GM21576 (cell line): ENCODE results near the gene PLAC9.
"Not testable (repeated sequence)": the region's sequence is repeated elsewhere in the genome, so short reads cannot be mapped to it uniquely, and the experiment has no call there.

Source experiments
- ATAC-seq: cut with Tn5 transposase; IDR thresholded peaks from one replicate; pipeline ENCODE4 v1.9.1; 2021; ENCODE audit warnings: mild to moderate bottlenecking, moderate library complexity; ENCODE audit not compliant: unreplicated experiment

The PLAC9 gene

DNA sequence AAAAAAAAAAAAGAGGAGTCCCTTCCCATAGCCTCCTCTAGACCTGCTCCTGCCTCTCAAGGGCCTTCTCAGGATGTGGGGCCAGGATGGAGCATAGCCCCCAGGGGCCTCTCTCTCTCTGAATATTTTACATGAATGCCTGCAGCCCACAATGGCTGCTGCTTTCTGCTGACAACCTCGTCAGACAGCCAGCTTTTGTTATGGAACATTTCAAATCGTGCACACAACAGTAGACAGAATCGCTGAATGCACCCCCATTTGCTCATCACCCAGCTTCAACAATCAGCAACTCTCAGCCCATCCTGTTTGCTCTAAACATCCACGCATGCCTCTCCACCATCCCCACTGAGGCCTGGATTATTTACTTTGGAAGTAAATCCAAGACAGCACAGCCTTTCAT lies 5.4 kb downstream of the PLAC9 start:
- no peak for ATAC-seq

DNA sequence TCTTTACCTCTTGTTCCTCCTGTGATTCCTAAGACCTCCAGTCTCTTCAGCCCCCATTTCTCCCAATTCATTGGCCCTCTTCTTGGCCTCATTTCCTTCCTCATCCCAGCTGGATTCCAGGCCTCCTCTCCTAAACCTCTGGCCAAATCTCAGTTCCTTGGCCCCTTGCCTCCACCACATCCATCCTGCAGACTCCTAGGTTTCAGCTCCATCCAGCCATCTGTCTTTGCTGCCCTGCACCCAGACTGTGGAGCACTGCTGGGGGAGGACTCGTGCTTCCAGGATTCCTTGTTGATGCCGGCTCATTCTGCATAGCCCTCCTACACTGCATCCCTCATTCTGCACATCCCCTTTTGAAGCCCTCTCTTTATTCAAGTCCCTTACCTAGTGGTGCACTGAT lies 6.7 kb downstream of the PLAC9 start:
- no peak for ATAC-seq

DNA sequence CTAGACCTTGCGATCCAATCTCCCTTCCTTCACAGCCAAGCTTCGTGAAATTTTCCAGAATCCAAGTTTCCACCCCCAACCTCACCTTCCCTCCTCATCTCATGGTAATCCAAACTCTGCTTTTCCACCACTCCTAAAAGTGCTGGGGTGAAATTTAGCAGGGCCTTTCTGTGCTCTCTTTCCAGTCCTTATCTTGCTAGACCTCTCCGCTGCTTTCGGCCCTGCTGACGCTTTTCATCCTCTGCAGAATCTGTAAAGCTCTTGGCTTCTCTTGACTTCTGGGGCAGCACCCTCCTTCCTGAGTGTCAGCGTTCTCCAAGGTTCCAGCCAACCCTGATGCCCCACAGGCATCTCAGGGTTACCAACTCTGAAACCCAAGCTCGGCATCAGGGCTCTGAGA lies 7.7 kb downstream of the PLAC9 start:
- no peak for ATAC-seq

DNA sequence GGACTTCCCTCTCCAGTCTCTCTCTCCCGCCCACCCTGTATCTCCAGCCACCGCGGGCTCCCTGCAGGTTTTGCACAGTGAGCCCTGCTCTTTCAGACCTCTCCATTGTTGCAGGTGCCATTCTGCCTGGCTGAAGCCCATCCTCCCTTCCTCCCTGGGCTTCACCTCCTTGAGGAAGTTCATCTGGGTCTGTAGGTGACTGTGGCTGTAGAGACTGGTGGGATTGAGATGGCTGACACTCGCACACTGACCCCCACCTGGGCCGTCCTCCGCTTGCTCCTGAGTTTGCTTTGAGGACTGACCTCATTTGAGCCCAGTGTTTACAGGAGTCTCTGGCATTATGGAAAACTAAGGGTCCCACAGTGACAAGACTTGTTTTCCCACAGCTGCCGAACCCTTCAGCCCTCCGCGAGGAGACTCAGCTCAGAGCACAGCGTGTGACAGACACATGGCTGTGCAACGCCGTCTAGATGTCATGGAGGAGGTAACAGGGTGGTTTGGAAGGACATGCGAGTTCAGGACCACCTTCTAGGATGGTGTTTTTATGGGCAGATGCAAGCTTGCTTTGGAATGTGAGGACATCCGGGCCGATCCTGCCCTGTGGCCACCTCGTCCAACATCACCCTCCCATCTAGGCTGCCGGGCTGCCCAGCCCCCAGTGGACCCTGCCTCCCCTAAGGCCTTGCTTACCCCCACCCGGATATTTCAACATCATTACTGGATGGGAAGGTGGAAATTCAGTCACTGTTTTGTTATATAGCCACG lies 9.3 kb downstream of the PLAC9 start:
- no peak for ATAC-seq

DNA sequence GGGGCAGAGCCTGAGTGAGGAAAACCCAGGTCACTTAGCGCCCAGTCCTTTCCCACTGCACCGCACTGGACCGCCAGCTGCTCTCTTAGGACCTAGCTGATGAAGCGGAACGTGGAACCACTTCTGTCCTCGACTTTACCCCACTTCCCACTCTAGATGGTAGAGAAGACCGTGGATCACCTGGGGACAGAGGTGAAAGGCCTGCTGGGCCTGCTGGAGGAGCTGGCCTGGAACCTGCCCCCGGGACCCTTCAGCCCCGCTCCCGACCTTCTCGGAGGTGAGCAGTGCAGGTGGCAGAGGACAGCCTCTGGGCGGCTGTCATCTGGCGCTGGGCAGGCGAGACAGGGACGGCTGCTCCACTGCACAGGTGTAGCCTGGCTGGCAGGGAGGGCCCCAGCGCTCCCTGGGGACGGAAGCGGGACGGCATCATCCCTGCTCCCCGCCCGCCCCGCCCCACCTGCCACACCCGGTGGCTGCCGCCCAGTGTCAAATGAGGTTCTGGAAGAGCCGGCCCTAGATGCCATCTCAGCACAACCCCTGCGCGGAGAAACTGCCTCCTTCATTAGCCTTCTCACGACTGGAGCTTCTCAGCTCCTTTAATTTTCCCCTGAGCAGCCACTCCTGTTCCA lies 11.7 kb downstream of the PLAC9 start:
- ATAC-seq: peak; percentile 65

DNA sequence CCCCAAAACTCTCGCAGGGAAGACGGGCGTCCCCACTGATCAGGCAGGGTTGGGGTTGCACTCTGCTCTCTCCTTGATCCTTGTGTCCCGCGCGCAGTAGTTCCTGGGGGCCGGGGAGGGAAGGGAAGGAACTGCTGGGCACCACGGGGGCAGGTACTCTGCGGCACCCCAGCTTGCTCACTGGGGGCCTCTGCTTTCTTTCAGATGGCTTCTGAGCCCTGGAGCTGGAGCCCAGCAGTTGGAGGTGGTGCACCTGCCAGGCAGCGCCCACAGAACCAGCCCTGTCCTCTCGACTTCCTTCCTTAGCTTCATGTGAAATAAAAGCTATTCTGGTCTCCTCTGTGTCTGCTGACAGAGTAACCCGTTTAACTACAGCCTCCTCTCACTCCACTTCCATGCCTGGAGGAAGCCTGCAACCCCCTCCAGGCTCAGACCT lies 12.2 kb downstream of the PLAC9 start:
- ATAC-seq: peak; percentile 38

DNA sequence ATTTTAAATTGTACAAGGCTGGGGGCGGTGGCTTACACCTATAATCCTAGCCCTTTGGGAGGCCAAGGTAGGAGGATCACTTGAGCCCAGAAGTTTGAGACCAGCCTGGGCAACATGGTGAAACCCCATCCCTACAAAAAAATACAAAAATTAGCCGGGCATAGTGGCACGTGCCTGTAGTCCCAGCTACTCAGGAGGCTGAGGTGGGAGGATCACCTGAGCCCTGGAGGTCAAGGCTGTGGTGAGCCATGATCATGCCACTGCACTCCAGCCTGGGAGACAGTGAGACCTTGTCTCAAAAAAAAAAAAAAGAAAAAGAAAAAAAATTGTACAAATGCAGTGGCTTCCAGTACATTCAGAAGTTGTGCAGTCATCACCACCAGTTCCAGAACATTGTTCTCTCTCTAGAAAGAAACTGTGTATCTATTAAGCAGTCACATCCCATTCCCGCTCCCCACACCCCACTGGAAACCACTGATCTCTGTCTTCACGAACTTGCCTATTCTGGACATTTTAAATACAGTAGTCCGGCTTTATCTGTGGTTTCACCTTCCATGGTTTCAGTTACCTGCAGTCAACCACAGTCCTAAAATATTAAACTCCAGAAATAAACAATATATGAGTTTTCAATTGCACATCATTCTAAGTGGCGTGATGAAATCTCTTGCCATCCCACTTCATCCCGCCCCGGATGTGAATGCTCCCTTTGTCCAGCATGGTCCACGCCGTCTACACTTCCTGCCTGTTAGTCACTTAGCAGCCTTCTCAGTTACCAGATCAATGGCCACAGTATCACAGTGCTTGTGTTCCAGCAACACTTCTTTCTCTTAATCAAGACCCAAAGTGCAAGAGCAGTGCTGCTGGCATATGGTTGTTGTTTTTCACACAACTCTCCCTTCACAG lies 13.1 kb downstream of the PLAC9 start:
- ATAC-seq: not testable (repeated sequence)

DNA sequence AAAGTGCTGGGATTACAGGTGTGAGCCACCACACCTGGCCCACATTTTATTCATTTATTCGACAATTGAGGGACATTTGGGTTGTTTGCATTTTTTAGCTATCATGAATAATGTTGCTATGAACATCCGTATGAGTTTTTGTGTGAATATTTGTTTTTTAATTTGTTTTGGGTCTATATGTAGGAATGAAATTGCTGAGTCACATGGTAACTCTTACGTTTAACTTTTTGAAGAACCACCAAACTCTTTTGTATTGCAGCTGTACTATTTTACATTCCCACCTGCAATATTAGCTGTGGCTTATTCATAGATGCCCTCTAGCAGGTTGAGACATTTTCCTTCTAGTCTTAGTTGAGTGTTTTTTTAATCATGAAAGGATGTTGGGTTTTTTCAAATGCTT lies 14.4 kb downstream of the PLAC9 start:
- no peak for ATAC-seq

DNA sequence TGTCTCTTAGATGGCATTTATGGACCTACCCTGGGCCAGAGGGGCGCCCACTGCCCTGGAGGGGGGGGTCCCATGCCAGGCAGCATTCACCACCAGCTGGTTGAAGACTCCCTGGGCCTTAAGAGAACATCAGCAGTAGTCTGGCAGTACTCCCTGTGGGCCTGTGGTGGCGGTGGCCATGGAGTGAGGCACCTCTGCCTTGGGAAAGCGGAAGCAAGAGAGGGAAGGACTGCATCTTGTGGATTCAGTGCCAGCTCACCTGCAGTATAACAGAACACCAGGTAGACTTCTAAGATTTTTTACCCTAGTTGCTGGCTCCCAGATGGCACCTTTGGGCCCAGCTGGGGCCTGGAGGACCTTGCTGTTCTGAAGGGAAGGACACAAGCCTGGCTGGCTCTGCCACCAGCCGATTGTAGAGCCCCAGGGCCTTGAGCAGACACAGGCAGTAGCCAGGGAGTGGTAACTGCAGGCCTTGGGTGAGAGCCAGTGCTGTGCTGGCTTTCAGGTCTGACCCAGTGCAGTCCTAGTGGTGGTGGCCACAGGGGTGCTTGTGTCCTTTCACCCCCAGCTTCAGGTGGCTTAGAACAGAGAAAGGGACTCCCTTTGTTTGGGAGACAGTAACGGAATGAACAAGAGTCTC lies 15.8 kb downstream of the PLAC9 start:
- ATAC-seq: no peak

DNA sequence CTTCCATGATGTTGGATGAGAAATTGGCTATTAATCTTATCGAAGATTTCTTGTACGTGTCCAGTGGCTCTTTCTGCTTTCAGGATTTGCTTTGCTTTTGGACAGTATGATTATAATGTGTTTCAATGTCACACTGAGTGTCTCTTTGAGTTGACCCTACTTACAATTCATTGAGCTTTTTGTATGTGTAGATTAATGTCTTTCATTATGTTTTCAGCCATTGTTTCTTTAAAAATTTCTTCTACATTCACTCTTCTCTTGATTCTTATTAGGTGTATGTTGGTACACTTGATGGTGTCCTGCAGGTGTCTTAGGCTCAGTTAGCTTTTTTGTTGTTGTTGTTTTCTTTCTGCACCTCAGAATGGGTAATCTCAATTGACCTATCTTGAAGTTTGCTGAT lies 16.6 kb downstream of the PLAC9 start:
- no peak for ATAC-seq

DNA sequence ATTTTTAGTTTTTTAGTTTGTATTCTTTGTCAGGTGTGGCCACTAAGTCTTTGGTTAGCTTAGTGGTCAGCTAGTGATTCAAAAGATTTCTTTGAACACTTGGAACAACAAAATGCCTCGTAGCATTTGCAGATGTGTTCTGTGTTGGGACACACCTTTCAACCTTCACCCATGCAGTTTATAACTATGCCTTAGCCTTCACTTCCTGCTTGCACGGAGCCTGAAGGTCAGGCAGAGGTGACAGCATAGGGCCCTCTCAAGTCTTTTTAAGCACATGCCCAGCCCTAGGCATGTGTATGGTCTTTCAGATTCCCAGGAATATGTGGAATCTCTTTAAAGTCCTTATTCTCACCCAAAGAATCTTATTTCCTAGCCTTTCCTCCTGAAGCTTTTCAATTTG lies 17.6 kb downstream of the PLAC9 start:
- ATAC-seq: no peak

DNA sequence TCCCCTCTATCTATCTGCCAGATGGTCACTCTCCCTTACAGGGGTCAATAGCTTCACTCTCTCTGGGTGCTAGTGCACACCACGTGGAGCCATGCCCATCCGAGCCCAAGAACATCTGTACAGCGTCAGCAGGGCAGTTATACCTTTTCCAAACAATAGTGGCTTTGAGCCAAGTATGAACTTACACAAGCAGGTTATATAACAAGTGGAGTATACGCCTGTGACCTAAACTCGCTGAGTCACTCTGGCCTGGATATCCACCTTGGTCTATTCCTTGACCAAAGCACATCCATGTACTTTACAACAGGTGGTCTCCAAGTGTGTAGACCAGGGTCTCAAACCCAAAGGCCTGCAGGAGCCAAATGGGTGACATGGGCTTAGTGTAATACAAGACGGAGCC lies 20.3 kb downstream of the PLAC9 start:
- no peak for ATAC-seq

DNA sequence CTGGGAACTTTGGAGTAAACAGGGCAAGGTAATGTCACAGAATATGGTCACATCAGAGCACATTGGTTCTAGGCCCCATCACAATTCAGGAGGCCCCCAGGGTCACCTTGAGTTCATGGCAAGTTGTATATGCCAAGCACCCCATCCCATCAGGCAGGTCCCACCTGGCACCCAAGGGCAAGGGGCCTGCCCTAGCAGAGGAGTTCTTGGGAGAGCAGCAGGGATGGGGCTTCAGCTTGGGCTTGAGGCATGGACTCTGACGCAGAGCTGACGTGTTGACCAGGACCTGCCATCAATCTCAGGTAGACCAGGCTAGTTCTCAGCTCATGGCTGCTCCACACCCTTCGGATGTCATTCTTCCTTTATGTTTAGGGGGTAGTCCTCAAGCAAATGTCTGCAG lies 20.9 kb downstream of the PLAC9 start:
- ATAC-seq: no peak

DNA sequence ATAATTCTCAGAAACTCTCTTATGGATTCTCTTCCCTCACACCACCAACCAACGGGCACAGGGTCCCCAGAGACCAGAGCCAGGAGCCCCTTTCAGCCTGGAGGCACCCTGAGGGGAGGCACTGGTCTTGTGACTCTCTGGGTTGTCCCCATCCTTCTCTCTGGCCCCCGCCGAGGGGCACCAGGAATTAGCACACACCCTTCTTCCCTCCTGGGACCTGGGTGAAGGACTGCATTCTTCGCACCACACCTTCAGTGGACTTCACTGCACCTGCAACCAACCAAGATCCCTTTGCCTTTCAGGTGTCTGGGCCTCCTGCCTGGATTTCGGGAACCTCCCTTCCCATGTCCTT lies 22.1 kb downstream of the PLAC9 start:
- ATAC-seq: no peak

DNA sequence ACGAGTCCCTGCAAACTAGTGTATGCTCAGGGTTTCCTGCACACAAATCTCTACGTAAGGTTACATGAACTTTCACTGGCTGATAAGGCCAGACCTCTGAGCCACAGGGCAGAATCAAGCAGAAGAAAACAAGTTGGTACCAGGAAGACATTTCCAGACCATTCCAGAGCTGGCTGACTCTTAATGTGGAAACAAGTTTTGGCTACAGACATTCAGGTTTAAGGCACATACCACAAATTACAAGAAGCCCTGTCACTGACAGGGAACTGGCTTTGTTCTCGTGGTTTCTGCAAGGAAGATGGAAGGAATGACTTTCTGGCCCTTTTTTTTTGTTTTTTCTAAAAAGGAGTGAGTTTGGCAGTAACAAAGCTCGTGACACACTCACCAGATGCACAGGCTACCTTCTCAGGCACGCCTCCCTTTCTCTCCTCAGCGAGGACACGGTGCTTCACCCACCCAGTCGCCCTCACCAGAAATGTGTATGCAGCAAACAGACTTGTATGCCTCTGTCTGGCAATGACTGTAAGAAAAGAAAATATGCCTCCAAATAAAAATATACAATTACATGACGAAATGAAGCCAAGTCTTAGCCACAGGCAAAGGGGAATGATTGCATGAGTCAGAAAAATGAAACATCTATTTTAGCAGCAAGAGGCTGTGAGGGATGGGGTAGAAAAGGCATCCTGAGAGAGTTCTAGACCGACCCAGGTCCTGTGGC lies 22.6 kb downstream of the PLAC9 start:
- no peak for ATAC-seq

DNA sequence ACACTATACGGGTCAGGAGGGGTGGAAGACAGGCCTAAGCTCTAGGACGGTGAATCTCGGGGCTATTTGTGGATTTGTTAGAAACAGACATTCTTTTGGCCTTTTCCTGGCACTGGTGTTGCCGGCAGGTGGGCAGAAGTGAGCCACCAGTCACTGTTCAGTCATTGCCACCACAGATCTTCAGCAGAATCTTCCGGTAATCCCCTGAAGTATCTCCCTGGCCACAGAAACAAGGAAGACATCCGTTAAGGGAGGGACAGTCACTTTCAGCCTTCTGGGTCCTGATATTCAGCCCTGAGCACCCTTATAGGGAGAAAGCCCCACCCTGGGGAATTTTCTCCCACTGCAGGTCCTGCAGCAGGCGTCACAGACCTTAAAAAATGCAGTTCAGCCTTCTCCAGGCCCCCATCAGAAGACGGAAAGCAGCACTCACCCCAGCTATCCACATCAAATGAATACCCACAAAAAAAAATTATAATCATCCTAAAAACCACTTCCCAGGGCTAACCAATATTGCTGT lies 23.2 kb downstream of the PLAC9 start:
- ATAC-seq: no peak

DNA sequence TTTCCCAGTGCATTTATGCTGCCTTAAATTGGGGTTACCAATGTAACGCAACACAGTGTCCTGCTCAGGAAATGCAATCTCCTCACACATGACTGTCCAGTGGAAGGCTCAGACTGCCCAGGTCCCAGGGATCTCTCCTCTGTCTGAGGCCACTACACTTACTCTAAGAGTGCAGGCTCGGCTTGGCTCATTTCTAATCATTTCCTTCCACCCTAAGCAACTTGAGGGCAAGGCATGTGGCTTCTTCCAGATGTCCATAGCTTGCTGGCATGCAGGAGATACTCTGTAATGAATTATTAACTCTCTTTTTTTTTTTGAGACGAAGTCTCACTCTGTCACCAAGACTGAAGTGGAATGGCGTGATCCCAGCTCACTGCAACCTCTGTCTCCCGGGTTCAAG lies 23.7 kb downstream of the PLAC9 start:
- ATAC-seq: no peak

DNA sequence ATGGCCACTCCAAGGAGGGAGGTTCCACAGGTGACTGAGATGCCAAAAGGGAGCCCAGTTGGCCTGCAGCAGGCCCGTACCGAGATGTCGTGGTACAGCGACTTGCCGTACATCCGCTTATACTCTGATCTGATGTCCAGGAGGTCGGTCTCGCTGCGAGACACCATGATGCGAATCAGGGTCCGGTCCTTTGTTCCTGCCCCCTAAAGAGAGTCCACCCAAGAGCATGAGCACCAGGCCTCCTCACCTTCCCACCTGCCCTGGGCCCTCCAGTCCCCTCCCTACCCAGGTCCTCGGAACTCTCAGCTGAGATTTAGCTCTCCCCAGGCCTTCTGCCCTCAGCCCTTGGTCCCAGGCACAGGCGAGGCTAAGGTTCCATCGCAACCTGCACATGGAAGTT lies 25.0 kb downstream of the PLAC9 start:
- no peak for ATAC-seq

DNA sequence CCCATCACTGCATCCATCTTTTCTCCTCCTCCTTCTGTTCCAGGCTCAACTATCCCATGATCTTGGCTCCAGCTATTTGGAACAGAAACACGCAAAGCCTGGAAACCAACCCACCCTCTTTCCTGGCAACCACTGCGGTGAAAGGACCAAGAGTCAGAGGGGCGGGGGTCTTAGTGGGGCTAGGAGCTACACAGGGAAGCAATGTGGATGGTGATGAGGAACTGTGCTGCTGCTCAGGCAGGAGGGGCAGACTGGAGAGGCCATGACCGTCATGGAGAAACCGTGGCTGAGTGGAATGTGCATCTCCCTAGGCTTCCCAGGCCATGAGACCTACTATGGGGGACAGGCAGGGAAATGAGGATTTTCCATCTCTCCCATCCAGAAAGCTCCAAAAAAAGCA lies 25.6 kb downstream of the PLAC9 start:
- no peak for ATAC-seq

DNA sequence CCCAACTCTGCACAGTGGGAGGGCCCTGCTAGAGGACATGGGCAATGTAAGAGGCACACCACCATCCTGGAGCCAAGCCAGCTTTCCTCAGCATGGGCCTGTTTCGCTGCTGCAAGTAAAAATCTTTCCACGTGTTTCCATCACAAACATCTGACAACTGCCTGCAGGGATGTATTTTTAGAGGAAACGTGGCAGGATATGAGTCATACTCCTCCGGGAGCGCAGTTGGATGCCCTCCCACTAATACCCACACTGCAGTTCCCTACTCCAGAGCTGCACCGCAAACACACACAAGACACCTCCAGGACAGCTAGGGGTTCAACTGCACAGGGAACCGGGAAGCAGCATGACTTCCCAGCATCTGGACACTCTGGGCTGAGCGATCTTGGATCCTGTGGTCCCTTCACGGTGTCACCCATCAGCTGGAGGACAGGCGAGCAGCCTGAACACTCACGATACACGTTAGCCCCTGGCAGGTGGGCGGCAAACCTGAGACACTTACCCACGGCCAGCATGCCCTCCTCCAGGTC lies 26.1 kb downstream of the PLAC9 start:
- ATAC-seq: no peak
